GM12878 (cell line): ENCODE data around the gene NBPF12. TPM values are rescaled to one million over a fixed set of nuclear protein-coding genes. Genes with fewer than 3 reads are reported as not detected.
"Not testable (repeated sequence)": the region's sequence is repeated elsewhere in the genome, so short reads cannot be mapped to it uniquely, and the experiment has no call there.

ENCODE experiments used
- ATAC-seq: fragments of 200-7000 bp; cut with Tn5 transposase; 3 replicates; pipeline ENCODE4 v1.9.1; 2020; ENCODE audit warnings: mild to moderate bottlenecking, moderate library complexity
- BruUV-seq: library from RNA; stranded (reverse); fragments of 400-500 nt; replicated peaks from 2 replicates; lab custom pipeline; 2021; lab: Mats Ljungman, UMichigan
- CTCF ChIA-PET: fragments of 300-600 bp; sonication (Branson Sonifier 250); formaldehyde crosslinking; extraction: SDS; loops from one replicate; lab custom pipeline; 2021; ENCODE audit warnings: inconsistent platforms; lab: Yijun Ruan, JAX
- POLR2A ChIA-PET: fragments of 350-600 bp; formaldehyde crosslinking; extraction: SDS; loops from one replicate; lab custom pipeline; 2021; ENCODE audit warnings: inconsistent platforms; lab: Charles Lee
- RAD21 ChIA-PET: fragments of 300-600 bp; sonication (Branson Sonifier 250); formaldehyde crosslinking; loops from one replicate; lab custom pipeline; 2023; ENCODE audit warnings: antibody characterized with exemption; ENCODE audit not compliant: unreplicated experiment; lab: Charles Lee
- SMC1A ChIA-PET: fragments of 300-600 bp; sonication (Branson Sonifier 250); formaldehyde crosslinking; loops from one replicate; lab custom pipeline; 2023; ENCODE audit not compliant: unreplicated experiment, uncharacterized antibody; lab: Charles Lee
- DNase-seq: peaks from one replicate; pipeline ENCODE4 v3.0.0-alpha.2; 2011; ENCODE audit warnings: low read depth, low spot score
- FAIRE-seq: peaks from 3 replicates; lab custom pipeline; 2011; peaks lifted over from hg19 to GRCh38; lab: Jason Lieb, UNC
- H2AFZ ChIP-seq: 2 replicates; pipeline ENCODE4 v1.6.0; 2011; ENCODE audit warnings: low read depth, low read length, control low read depth; ENCODE audit not compliant: control insufficient read depth
- H3K27ac ChIP-seq: 2 replicates; pipeline ENCODE4 v1.5.1; 2011; ENCODE audit warnings: control low read depth; ENCODE audit not compliant: control insufficient read depth, insufficient read depth
- H3K27me3 ChIP-seq, 2 experiments: replicated peaks in 1 of 2; 2 replicates each; pipeline versions ENCODE4 v1.6.0 to v1.6.1; 2011; ENCODE audit warnings: low read length in 1 of 2; ENCODE audit not compliant: control insufficient read depth in 2 of 2, insufficient read depth in 2 of 2
- H3K36me3 ChIP-seq, 2 experiments: 2 replicates each; pipeline ENCODE4 v1.5.1; 2011; ENCODE audit warnings: low read length in 1 of 2; ENCODE audit not compliant: control insufficient read depth in 2 of 2, insufficient read depth in 2 of 2
- H3K4me1 ChIP-seq: 2 replicates; pipeline ENCODE4 v1.6.1; 2011; ENCODE audit warnings: mild to moderate bottlenecking, low read length, moderate library complexity, mixed read lengths; ENCODE audit not compliant: control insufficient read depth, insufficient read depth
- H3K4me2 ChIP-seq: 2 replicates; pipeline ENCODE4 v1.6.0; 2011; ENCODE audit warnings: control low read depth; ENCODE audit not compliant: control insufficient read depth, insufficient read depth
- H3K4me3 ChIP-seq: fragments of 200-600 bp; sonication (generic); 2 replicates; pipeline ENCODE4 v1.5.1; 2016
- H3K79me2 ChIP-seq: 2 replicates; pipeline ENCODE4 v1.6.0; 2011; ENCODE audit warnings: low read length; ENCODE audit not compliant: control insufficient read depth, insufficient read depth
- H3K9ac ChIP-seq: 2 replicates; pipeline ENCODE4 v1.8.0; 2011; ENCODE audit warnings: low read length, control low read depth, mixed read lengths; ENCODE audit not compliant: control insufficient read depth, insufficient read depth
- H3K9me3 ChIP-seq: replicated peaks from 3 replicates; pipeline ENCODE4 v1.5.1; 2011; ENCODE audit warnings: mild to moderate bottlenecking, low read length; ENCODE audit not compliant: control insufficient read depth, insufficient read depth
- H4K20me1 ChIP-seq: 2 replicates; pipeline ENCODE4 v1.6.0; 2011; ENCODE audit not compliant: control insufficient read depth, insufficient read depth
- POLR2A ChIP-seq: IDR thresholded peaks from 2 replicates; pipeline ENCODE4 v1.6.1; 2011; ENCODE audit warnings: low read depth, mild to moderate bottlenecking, low read length
- RUNX3 ChIP-seq: IDR thresholded peaks from 2 replicates; pipeline ENCODE4 v1.6.1; 2012; ENCODE audit warnings: low read length, inconsistent platforms
- WGBS: methylation state at CpG from one replicate; pipeline ENCODE4 v1.1.6; 2016; ENCODE audit warnings: low lambda C conversion rate; ENCODE audit not compliant: insufficient replicate concordance, insufficient coverage; ENCODE audit errors: missing lambda C conversion rate; 5-methylcytosine and 5-hydroxymethylcytosine counted together
- in situ Hi-C: fragments of 300-500 bp; cut with MboI; formaldehyde crosslinking; loops from 9 replicates; pipeline ENCODE4 v1.14.3; 2018; ENCODE audit warnings: mixed read lengths
- intact Hi-C: fragments of 100-400 bp; cut with micrococcal nuclease; formaldehyde crosslinking; loops from one replicate; pipeline ENCODE4 v1.14.2; 2022; ENCODE audit not compliant: unreplicated experiment
- polyA plus RNA-seq, 11 experiments: library from polyadenylated mRNA; depleted of rRNA in 4 of 11; unstranded in 6 of 11; stranded (reverse) in 5 of 11; fragments of >200 nt; fragmentation: Nextera tagmentation in 4 of 11; fragmentation: Illumina TruSeq in 1 of 11; extraction: Ambion mirVana in 4 of 11; extraction: Trizol in 1 of 11; gene quantifications; 1 replicate in 1 of 11; 2 replicates in 10 of 11; pipeline versions ENCODE4 v1.2.1 to v1.2.3, GENCODE V29; 2011 to 2016; ENCODE audit warnings: inconsistent platforms in 2 of 11, missing spikeins in 2 of 11, low read depth in 1 of 11
- total RNA-seq, 4 experiments: library from RNA; depleted of rRNA in 3 of 4; stranded (reverse); fragments of >200 nt in 3 of 4; fragmentation: Illumina TruSeq in 1 of 4; extraction: Trizol in 1 of 4; gene quantifications; 2 replicates each; pipeline versions ENCODE4 v1.2.1 to v1.2.3, GENCODE V29; 2013 to 2021

The NBPF12 gene
- total and polyA plus RNA-seq, 10 of the 15 experiments (the other 5 are each of a cell fraction or from before 2014, with no cell fraction given), result 2.3 to 19.2 (median 7.0) TPM

- H3K27ac ChIP-seq, H3K4me1 ChIP-seq, CTCF ChIA-PET, DNase-seq, H3K9me3 ChIP-seq, BruUV-seq, H3K79me2 ChIP-seq, SMC1A ChIA-PET, RAD21 ChIA-PET, POLR2A ChIA-PET, in situ Hi-C loops, H3K27me3 ChIP-seq, intact Hi-C loops, FAIRE-seq, H2AFZ ChIP-seq, H4K20me1 ChIP-seq, H3K36me3 ChIP-seq: not testable (repeated sequence)
- peak; percentile 57 for ATAC-seq
- TF ChIP-seq RUNX3 (peak; percentile 28; the same call in 1 of the 2 replicates), POLR2A (0 out of 2 replicates have a peak, but pooled peaks have one; percentile 4)
- WGBS, result 1% methylated on average over 54 of the region's 55 CpGs
- Histone ChIP-seq H3K4me2 (0 out of 2 replicates have a peak overlapping the region, but pooled peaks have one; percentile 22), H3K4me3 (peak overlapping the region; percentile 90), H3K9ac (peak overlapping the region; percentile 72; the same call in 1 of the 2 replicates)
Observed at GRCh38 chr1:146938927-146939786, 1.0 kb downstream of the NBPF12 start.

DNA sequence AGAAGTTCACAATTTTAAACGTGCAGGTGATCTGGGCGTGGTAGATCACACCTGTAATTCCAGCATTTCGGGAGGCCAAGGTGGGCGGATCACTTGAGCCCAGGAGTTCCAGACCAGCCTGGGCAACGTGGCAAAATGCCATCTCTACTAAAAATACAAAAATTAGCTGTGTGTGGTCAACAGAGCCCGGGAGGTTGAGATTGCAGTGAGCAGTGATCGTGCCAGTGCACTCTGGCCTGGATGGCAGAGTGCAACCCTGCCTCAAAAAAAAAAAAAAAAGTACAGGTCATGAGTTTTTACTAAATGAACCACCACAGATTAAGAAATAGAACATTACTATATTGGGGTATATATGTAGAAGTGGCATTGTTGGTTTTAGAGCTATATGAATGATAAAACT is 2.2 kb downstream of the NBPF12 start:
- BruUV-seq, CTCF ChIA-PET, RAD21 ChIA-PET: not testable (repeated sequence)

DNA sequence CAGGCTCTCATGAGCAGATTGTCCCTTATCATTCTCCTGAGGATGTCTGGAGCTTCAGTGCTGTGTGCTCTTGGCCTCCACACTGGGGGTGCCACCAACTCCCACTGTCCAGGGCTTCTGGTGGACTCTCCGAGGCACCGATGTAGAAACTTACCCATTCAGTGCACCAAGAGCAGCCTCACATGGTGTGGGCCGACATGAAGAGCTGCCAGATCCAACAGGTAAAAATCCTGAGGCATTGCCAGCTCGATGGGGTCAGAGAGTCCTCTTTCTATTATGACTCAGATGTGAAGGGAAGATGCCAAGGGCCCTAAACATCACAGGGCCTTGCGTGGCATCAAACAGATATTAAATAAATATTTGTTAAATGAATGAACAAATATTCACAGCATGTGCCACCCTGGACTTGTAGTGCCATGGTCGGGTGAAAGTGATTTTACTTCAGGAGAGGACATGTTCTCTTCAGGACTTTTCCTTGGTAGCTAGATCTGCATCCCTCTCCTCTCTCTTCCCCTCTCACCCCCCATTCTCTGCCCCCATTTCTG is 5.3 kb downstream of the NBPF12 start:
- WGBS, result 100% methylated on average over 3 of the region's 6 CpGs
- intact Hi-C loops, RAD21 ChIA-PET: not testable (repeated sequence)

More for the DNA sequence above, 2.2 kb downstream of the NBPF12 start:
- POLR2A ChIA-PET, H3K4me1 ChIP-seq, DNase-seq, H2AFZ ChIP-seq, H4K20me1 ChIP-seq, H3K9me3 ChIP-seq, H3K36me3 ChIP-seq, H3K4me2 ChIP-seq, H3K27me3 ChIP-seq, H3K9ac ChIP-seq, H3K27ac ChIP-seq, FAIRE-seq, ATAC-seq, H3K79me2 ChIP-seq, in situ Hi-C loops, intact Hi-C loops, SMC1A ChIA-PET, H3K4me3 ChIP-seq: not testable (repeated sequence)
- WGBS, result 80% methylated on average over 1 of the region's 7 CpGs

More for the DNA sequence above, 5.3 kb downstream of the NBPF12 start:
- SMC1A ChIA-PET, FAIRE-seq, ATAC-seq, H3K9ac ChIP-seq, H3K4me2 ChIP-seq, POLR2A ChIA-PET, CTCF ChIA-PET, H3K9me3 ChIP-seq, in situ Hi-C loops, BruUV-seq, H3K27me3 ChIP-seq, H3K27ac ChIP-seq, H4K20me1 ChIP-seq, H3K79me2 ChIP-seq, H3K4me1 ChIP-seq, H3K36me3 ChIP-seq, H3K4me3 ChIP-seq, DNase-seq, H2AFZ ChIP-seq: not testable (repeated sequence)
